ENCODE data around the gene DBNL.

DBNL gene

GRCh38 chr7:44077681-44078091, 33.2 kb downstream of the DBNL start:
- DNase-seq (ENCODE audit: low read depth), result no peak

- no peak for DNase-seq (ENCODE audit: low read depth)
These were observed 34.0 kb downstream of the DBNL start for GRCh38 chr7:44078521-44078920.

GRCh38 chr7:44079331-44080021, 35.0 kb downstream of the DBNL start:
- no peak for DNase-seq (ENCODE audit: low read depth)

- DNase-seq (ENCODE audit: low read depth), result no peak
These were observed 35.6 kb downstream of the DBNL start for GRCh38 chr7:44080118-44080517.

GRCh38 chr7:44080686-44081265, 36.3 kb downstream of the DBNL start:
- no peak for DNase-seq (ENCODE audit: low read depth)

GRCh38 chr7:44081266-44081748, 36.8 kb downstream of the DBNL start:
- DNase-seq (ENCODE audit: low read depth), result no peak

- peak; percentile 97 for DNase-seq (ENCODE audit: low read depth)
These were observed 38.2 kb downstream of the DBNL start for GRCh38 chr7:44082541-44083207.

- DNase-seq (ENCODE audit: low read depth), result no peak
These were observed 39.3 kb downstream of the DBNL start for GRCh38 chr7:44083796-44084195.

GRCh38 chr7:44084701-44085100, 40.2 kb downstream of the DBNL start:
- no peak for DNase-seq (ENCODE audit: low read depth)

GRCh38 chr7:44085546-44085945, 41.0 kb downstream of the DBNL start:
- no peak for DNase-seq (ENCODE audit: low read depth)

- no peak for DNase-seq (ENCODE audit: low read depth)
These were observed 42.1 kb downstream of the DBNL start for GRCh38 chr7:44086627-44087026.

GRCh38 chr7:44087911-44088838, 43.7 kb downstream of the DBNL start:
- DNase-seq (ENCODE audit: low read depth), result no peak

GRCh38 chr7:44093102-44093641, 48.7 kb downstream of the DBNL start:
- no peak for DNase-seq (ENCODE audit: low read depth)

GRCh38 chr7:44094365-44094764, 49.9 kb downstream of the DBNL start:
- no peak for DNase-seq (ENCODE audit: low read depth)

GRCh38 chr7:44094883-44095592, 50.5 kb downstream of the DBNL start:
- DNase-seq (ENCODE audit: low read depth), result no peak

- DNase-seq (ENCODE audit: low read depth), result no peak
These were observed 51.3 kb downstream of the DBNL start for GRCh38 chr7:44095781-44096180.

- no peak for DNase-seq (ENCODE audit: low read depth)
These were observed 51.9 kb downstream of the DBNL start for GRCh38 chr7:44096326-44096881.

GRCh38 chr7:44097064-44097932, 52.8 kb downstream of the DBNL start:
- DNase-seq (ENCODE audit: low read depth), result no peak

GRCh38 chr7:44098092-44099068, 53.9 kb downstream of the DBNL start:
- no peak for DNase-seq (ENCODE audit: low read depth)
